ENCODE results near the gene EEFSEC.

EEFSEC gene

GRCh38 chr3:128376516-128376915 is 223.2 kb downstream of the EEFSEC start:
- no peak for DNase-seq

- no peak for DNase-seq
These were observed 225.5 kb downstream of the EEFSEC start for GRCh38 chr3:128378631-128379347.

GRCh38 chr3:128379367-128380160 is 226.3 kb downstream of the EEFSEC start:
- no peak for DNase-seq

- no peak for DNase-seq
These were observed 227.0 kb downstream of the EEFSEC start for GRCh38 chr3:128380295-128380694.

GRCh38 chr3:128380719-128381118 is 227.4 kb downstream of the EEFSEC start:
- no peak for DNase-seq

GRCh38 chr3:128381609-128382008 is 228.3 kb downstream of the EEFSEC start:
- no peak for DNase-seq

- no peak for DNase-seq
These were observed 229.0 kb downstream of the EEFSEC start for GRCh38 chr3:128382221-128382807.

- peak; percentile 46 for DNase-seq
These were observed 230.3 kb downstream of the EEFSEC start for GRCh38 chr3:128383316-128384235.

- DNase-seq = no peak
These were observed 232.0 kb downstream of the EEFSEC start for GRCh38 chr3:128385080-128385832.

GRCh38 chr3:128388932-128389331 is 235.7 kb downstream of the EEFSEC start:
- DNase-seq = no peak

GRCh38 chr3:128390867-128391266 is 237.6 kb downstream of the EEFSEC start:
- peak; percentile 33 for DNase-seq

GRCh38 chr3:128392021-128392420 is 238.7 kb downstream of the EEFSEC start:
- no peak for DNase-seq

- DNase-seq = no peak
These were observed 239.7 kb downstream of the EEFSEC start for GRCh38 chr3:128392818-128393544.

GRCh38 chr3:128394033-128394432 is 240.8 kb downstream of the EEFSEC start:
- no peak for DNase-seq

- DNase-seq = no peak
These were observed 241.8 kb downstream of the EEFSEC start for GRCh38 chr3:128395046-128395445.

- no peak for DNase-seq
These were observed 242.3 kb downstream of the EEFSEC start for GRCh38 chr3:128395500-128396162.

- no peak for DNase-seq
These were observed 244.2 kb downstream of the EEFSEC start for GRCh38 chr3:128397484-128397883.

- no peak for DNase-seq
These were observed 245.3 kb downstream of the EEFSEC start for GRCh38 chr3:128398586-128398985.

- no peak for DNase-seq
These were observed 246.1 kb downstream of the EEFSEC start for GRCh38 chr3:128399221-128399915.

- no peak for DNase-seq
These were observed 247.4 kb downstream of the EEFSEC start for GRCh38 chr3:128400671-128401070.

Measured in DMS 273 treated with DMSO at 0.1 percent for 48 hours (cell line).